ENCODE measurements around the gene PCK1. TPM values are rescaled to one million over a fixed set of nuclear protein-coding genes. Genes with fewer than 3 reads are reported as not detected.

The PCK1 gene
- total and polyA plus RNA-seq, 2 of the 13 experiments (the other 11 are each of a cell fraction or from before 2014, with no cell fraction given), result 6.5 to 12.6 TPM

- peak; percentile 83 for TF ChIP-seq PRDM10 (CRISPR knock-in tag; IDR thresholded peaks at IDR 0.05; ENCODE audit: low read depth)
- 0 out of 2 replicates have a peak, but pooled peaks have one; percentile 66 for TF ChIP-seq CHD4 (IDR thresholded peaks at IDR 0.05; ENCODE audit: borderline replicate concordance, low read length)
- peak; percentile 76 for TF ChIP-seq GABPB1 (CRISPR knock-in tag; IDR thresholded peaks at IDR 0.05)
- TF ChIP-seq MNT (IDR thresholded peaks at IDR 0.05), result no peak
- TF ChIP-seq THRA (CRISPR knock-in tag; IDR thresholded peaks at IDR 0.05; ENCODE audit: borderline replicate concordance), result peak; percentile 95
- peak; percentile 80; the same call in 1 of the 2 replicates for TF ChIP-seq ZNF451 (CRISPR knock-in tag; IDR thresholded peaks at IDR 0.05)
- no peak for TF ChIP-seq NFATC3 (CRISPR knock-in tag; IDR thresholded peaks at IDR 0.05)
- TF ChIP-seq FOXM1 (CRISPR knock-in tag; IDR thresholded peaks at IDR 0.05), result no peak
- no peak for TF ChIP-seq ATF7-NPFF (CRISPR knock-in tag; IDR thresholded peaks at IDR 0.05; ENCODE audit: low read depth)
- TF ChIP-seq, protein P1, sequence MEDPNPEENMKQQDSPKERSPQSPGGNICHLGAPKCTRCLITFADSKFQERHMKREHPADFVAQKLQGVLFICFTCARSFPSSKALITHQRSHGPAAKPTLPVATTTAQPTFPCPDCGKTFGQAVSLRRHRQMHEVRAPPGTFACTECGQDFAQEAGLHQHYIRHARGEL (CRISPR knock-in tag; IDR thresholded peaks at IDR 0.05), result no peak
- peak; percentile 57; the same call in 1 of the 2 replicates for TF ChIP-seq RERE (CRISPR knock-in tag; IDR thresholded peaks at IDR 0.05; ENCODE audit: low read depth)
- TF ChIP-seq MIER2 (CRISPR knock-in tag; IDR thresholded peaks at IDR 0.05), result peak; percentile 84
- TF ChIP-seq ZNF468 (CRISPR knock-in tag; IDR thresholded peaks at IDR 0.05), result no peak
- TF ChIP-seq CBX2 (IDR thresholded peaks at IDR 0.05; ENCODE audit: low read depth, low read length), result no peak
- no peak for TF ChIP-seq CBX2 (CRISPR knock-in tag; IDR thresholded peaks at IDR 0.05; ENCODE audit: low read depth)
- no peak for TF ChIP-seq ATF3 (CRISPR knock-in tag; IDR thresholded peaks at IDR 0.05)
Observed at GRCh38 chr20:57587278-57587988, 26.5 kb downstream of the PCK1 start (continued).
